ENCODE measurements around the gene SLC44A4. TPM values are rescaled to one million over a fixed set of nuclear protein-coding genes. Genes with fewer than 3 reads are reported as not detected.

The SLC44A4 gene
- total RNA-seq, 4 donors from 2014 or later: 1.6 TPM; not detected in 3

- DNase-seq (peak; percentile 78 to 82), ATAC-seq (peak; percentile 58 to 65)
- Histone ChIP-seq H3K4me3 (peak within 1 kb of the TSS; percentile 56 to 93 (median 80)), H3K4me1 (peaks cover 15 to 19% of the 10 kb centered on the region in 2 donors), H3K27ac (peak within 1 kb of the TSS; percentile 78 to 89 (median 86)), H3K27me3 (no peaks in the 10 kb centered on the region), H3K36me3 (no peaks in the 10 kb centered on the region), H3K9me3 (no peaks in the 10 kb centered on the region)
- in situ Hi-C loops (cut with MboI; ENCODE audit: low sequenced_read_pairs in 4 of 4): loop anchor here in 2 of 4 donors (10.0 kb wide), 1 partner anchor 53 kb away; the partner anchor contains the start of genes NELFE (in 2 of the 2) and SKIC2 (in 2 of the 2)
- intact Hi-C loops (cut with DNase I; ENCODE audit: low total_unique reads): loop anchor here (2.0 to 5.0 kb wide), 2 partner anchors 57 to 275 kb away; partner anchors contain the start of genes AGPAT1, NELFE, RNF5 and SKIC2
- peak in 1 of 5 experiments; percentile 20 for TF ChIP-seq CTCF (IDR thresholded peaks at IDR 0.05 in 4 of 5, conservative IDR thresholded peaks at IDR 0.05 in 1 of 5)
- TF ChIP-seq POLR2A (IDR thresholded peaks at IDR 0.05): peak; percentile 22 to 33
Measured at GRCh38 chr6:31901953-31902643, 23.3 kb upstream of the SLC44A4 start, which contains the start of gene ZBTB12. Gene ZBTB12, minus strand, starts transcription at chr6:31902086. Its CDS starts 781 bp downstream, at chr6:31901305.

GRCh38 chr6:31901415-31901952 is 22.7 kb upstream of the SLC44A4 start:
- peaks cover 20 to 25% of the 10 kb centered on the region in 2 donors for H3K4me1 ChIP-seq
- no peaks in the 10 kb centered on the region for H3K9me3 ChIP-seq
- H3K4me3 ChIP-seq: peak overlapping the region; percentile 56 to 93 (median 80)
- H3K27ac ChIP-seq: peak overlapping the region; percentile 78 to 89 (median 86)
- intact Hi-C loops (cut with DNase I; ENCODE audit: low total_unique reads) (loop anchor here (5.0 kb wide), 1 partner anchor 276 kb away; the partner anchor contains the start of genes AGPAT1 and RNF5), in situ Hi-C loops (cut with MboI; ENCODE audit: low sequenced_read_pairs in 4 of 4) (loop anchor here in 2 of 4 donors (10.0 kb wide), 1 partner anchor 53 kb away; the partner anchor contains the start of genes NELFE (in 2 of the 2) and SKIC2 (in 2 of the 2))
- H3K27me3 ChIP-seq: no peaks in the 10 kb centered on the region
- ATAC-seq: peak; percentile 16 to 21
- H3K36me3 ChIP-seq: no peaks in the 10 kb centered on the region
- TF ChIP-seq CTCF (IDR thresholded peaks at IDR 0.05 in 4 of 5, conservative IDR thresholded peaks at IDR 0.05 in 1 of 5) (no peak), POLR2A (IDR thresholded peaks at IDR 0.05) (no peak)
- peak; percentile 32 to 58 for DNase-seq

GRCh38 chr6:31900917-31901414 is 22.2 kb upstream of the SLC44A4 start:
- H3K27ac ChIP-seq: peak overlapping the region; percentile 78 to 89 (median 86)
- peak in 1 of 2 donors; percentile 50 for DNase-seq
- intact Hi-C loops (cut with DNase I; ENCODE audit: low total_unique reads) (loop anchor here (5.0 kb wide), 1 partner anchor 276 kb away; the partner anchor contains the start of genes AGPAT1 and RNF5), in situ Hi-C loops (cut with MboI; ENCODE audit: low sequenced_read_pairs in 4 of 4) (loop anchor here in 2 of 4 donors (10.0 kb wide), 1 partner anchor 54 kb away; the partner anchor contains the start of genes NELFE (in 2 of the 2) and SKIC2 (in 2 of the 2))
- no peaks in the 10 kb centered on the region for H3K9me3 ChIP-seq
- H3K4me3 ChIP-seq: peak overlapping the region; percentile 56 to 93 (median 80)
- H3K4me1 ChIP-seq: peaks cover 20 to 25% of the 10 kb centered on the region in 2 donors
- ATAC-seq: no peak
- TF ChIP-seq CTCF (IDR thresholded peaks at IDR 0.05 in 4 of 5, conservative IDR thresholded peaks at IDR 0.05 in 1 of 5): no peak
- TF ChIP-seq POLR2A (IDR thresholded peaks at IDR 0.05): no peak
- no peaks in the 10 kb centered on the region for H3K27me3 ChIP-seq
- H3K36me3 ChIP-seq: no peaks in the 10 kb centered on the region

- ATAC-seq (no peak), DNase-seq (no peak)
- H3K27me3 ChIP-seq: no peaks in the 10 kb centered on the region
- H3K36me3 ChIP-seq: peaks cover 0 to 8% of the 10 kb centered on the region in 2 donors
- H3K27ac ChIP-seq: peak overlapping the region; percentile 78 to 89 (median 86)
- in situ Hi-C loops (cut with MboI; ENCODE audit: low sequenced_read_pairs in 4 of 4) (loop anchor here in 2 of 4 donors (10.0 kb wide), 2 partner anchors 55 to 75 kb away; partner anchors contain the start of genes NELFE (in 2 of the 2), SKIC2 (in 2 of the 2) and DXO (in 1 of the 2)), intact Hi-C loops (cut with DNase I; ENCODE audit: low total_unique reads) (loop anchor here (5.0 to 10.0 kb wide), 3 partner anchors 198 to 355 kb away; partner anchors contain the start of genes ABHD16A, AGPAT1, ATP6V1G2 and DDX39B)
- TF ChIP-seq POLR2A (IDR thresholded peaks at IDR 0.05): no peak
- TF ChIP-seq CTCF (IDR thresholded peaks at IDR 0.05 in 4 of 5, conservative IDR thresholded peaks at IDR 0.05 in 1 of 5): no peak
- no peaks in the 10 kb centered on the region for H3K9me3 ChIP-seq
- H3K4me3 ChIP-seq: no peak overlapping the region
- H3K4me1 ChIP-seq: peaks cover 20 to 25% of the 10 kb centered on the region in 2 donors
Measured at GRCh38 chr6:31899882-31900722, 21.3 kb upstream of the SLC44A4 start.
